Activated naive CD4-positive, alpha-beta T cell treated with anti-CD3 and anti-CD28 coated beads, Interleukin-2, amount 50 U/mL, for 72 hours (primary cell): ENCODE measurements around the gene C10orf67. TPM values are rescaled to one million over a fixed set of nuclear protein-coding genes. Genes with fewer than 3 reads are reported as not detected.

Experiments
- ATAC-seq, 2 donors: fragments of 150-1000 bp; cut with Tn5 transposase; 2 replicates each; pipeline ENCODE4 v1.10.0; 2021; ENCODE audit warnings: mild to moderate bottlenecking in 2 of 2, moderate library complexity in 2 of 2
- DNase-seq, 2 donors: peaks; one replicate each; pipeline ENCODE4 v3.0.0; 2021 to 2022; ENCODE audit warnings: low spot score in 2 of 2
- H3K27ac Mint-ChIP-seq, 2 donors: one replicate each; pipeline ENCODE4 v1.8.0; 2022; ENCODE audit warnings: mild to moderate bottlenecking in 2 of 2, mixed read lengths in 2 of 2
- H3K36me3 Mint-ChIP-seq, 2 donors: one replicate each; pipeline ENCODE4 v1.8.0; 2022; ENCODE audit warnings: mixed read lengths in 2 of 2
- H3K9me3 Mint-ChIP-seq, 2 donors: one replicate each; pipeline ENCODE4 v1.8.0; 2022; ENCODE audit warnings: mixed read lengths in 2 of 2
- total RNA-seq, 2 donors: library from RNA; stranded (reverse); gene quantifications; one replicate each; pipeline ENCODE4 v1.2.3, GENCODE V29; 2022

The C10orf67 gene
- total RNA-seq, 2 donors from 2014 or later, result 0.23 to 1.5 TPM

DNA sequence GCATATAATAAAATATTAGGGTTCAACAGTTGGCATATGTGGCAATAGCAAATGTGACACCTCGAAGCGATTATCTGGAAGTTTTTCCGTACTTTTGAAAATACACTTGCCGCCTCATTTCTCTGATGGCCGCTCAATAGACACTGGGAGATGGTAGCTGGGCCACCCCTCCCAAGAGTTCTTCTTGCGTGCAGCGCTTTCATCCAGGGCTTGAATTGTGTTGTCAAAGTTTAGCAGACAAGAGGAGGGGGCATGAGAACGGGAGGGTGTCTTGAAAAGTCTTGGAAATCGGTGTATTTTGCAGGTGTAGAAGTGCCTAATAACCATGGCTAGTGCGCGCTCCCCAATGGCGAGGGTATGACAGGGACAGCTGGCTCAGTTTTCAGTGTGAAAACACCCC, 144.0 kb downstream of the C10orf67 start:
- H3K9me3 Mint-ChIP-seq, result no peaks in the 10 kb centered on the region
- no peaks in the 10 kb centered on the region for H3K36me3 Mint-ChIP-seq
- DNase-seq (no peak), ATAC-seq (no peak)
- no peak overlapping the region for H3K27ac Mint-ChIP-seq

DNA sequence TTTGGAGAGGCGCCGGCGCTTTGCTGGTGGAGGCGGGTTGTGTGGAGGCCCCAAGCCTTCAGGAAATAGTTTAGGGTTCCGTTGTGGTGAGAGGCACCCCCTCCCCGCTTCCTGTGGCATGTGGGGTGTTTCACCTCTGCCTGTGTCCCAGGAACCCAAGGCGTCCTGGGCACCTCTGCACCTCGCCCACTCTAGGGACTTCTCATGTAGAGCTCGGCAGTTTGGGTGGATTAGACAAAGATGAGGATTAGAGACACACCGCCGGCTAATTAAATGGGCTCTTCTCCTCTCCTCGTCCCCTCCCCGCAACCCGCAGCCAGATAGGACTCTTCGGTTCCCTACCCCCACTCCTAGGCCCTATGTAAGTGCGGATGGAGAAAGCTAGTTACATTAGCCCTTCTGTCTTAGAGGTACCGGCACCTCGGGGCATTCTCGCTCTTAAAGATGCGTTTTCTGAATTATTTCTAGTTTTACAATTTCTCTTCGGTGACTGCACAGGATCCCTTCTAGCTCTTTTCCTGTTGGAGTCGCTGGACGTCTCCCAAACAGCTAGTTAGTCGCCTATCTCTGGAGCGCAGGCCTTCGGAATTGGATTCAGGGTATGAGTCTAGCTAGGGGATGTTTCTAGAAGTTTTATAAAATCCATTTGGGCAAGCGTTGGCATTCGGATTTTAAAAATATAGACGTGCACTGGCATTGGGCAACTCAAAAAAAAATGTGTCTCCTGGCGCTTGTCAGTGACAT, 144.7 kb downstream of the C10orf67 start:
- Mint-ChIP-seq H3K36me3 (no peaks in the 10 kb centered on the region), H3K9me3 (no peaks in the 10 kb centered on the region), H3K27ac (no peak overlapping the region)
- ATAC-seq, result no peak
- no peak for DNase-seq

DNA sequence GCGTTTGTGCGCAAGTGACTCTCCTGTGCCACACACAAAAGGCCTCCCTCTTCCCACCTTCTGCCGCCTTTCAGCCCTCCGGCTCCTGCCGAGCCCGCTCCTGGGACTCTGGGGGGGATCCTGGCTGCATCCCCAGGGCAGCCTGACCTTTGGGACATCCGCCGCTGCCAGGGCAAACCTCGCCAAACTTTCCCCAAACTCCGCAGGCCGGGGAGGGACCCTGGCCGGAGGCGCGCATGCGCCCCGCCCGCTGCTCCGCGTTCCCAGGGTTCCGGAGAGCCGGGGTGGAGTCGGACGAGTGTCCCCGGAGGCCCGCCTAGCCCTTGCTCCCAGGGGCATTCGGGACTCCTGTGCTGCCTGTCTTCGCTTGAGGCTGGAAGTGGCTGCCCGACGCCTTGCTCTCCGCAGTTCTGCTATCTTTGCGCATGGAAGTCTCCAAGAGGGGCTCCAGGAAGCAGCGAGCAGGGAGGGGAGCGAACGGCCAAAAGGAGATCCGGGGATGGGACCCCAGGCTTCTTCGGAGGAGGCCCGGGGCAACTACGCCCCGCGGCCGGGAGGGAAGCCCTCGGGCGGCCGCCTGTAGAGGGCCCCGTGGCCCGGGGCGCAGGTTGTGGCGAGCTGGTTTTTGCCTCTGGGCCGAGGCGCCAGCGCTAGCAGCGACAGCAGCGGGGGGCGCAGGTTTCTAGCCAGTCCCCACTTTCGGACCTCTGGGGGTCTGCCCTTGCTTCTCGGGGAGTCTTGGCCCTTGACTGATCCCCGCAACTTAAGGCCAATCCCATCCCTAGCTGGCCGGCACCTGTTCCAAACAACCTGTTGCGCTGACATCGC, 145.4 kb downstream of the C10orf67 start:
- Mint-ChIP-seq H3K36me3 (no peaks in the 10 kb centered on the region), H3K9me3 (no peaks in the 10 kb centered on the region), H3K27ac (no peak overlapping the region)
- ATAC-seq, result no peak
- DNase-seq, result no peak

DNA sequence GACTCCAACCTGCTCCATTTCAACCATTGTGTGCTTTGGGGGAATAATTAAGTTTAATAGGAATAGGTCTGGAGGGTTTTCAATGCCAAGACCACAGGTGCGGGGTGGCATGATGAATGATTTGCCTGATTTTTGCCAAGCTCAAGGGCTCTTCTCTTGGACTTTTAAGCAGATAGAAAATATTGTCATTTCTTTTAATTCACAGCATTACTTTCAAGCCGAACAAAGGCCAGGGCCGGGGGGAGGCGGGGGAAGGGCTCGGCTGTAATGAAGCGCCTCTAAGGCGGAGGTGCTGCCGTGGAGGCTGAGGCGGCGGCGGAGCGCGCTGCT, 146.0 kb downstream of the C10orf67 start:
- H3K9me3 Mint-ChIP-seq, result no peaks in the 10 kb centered on the region
- DNase-seq (no peak), ATAC-seq (no peak)
- no peaks in the 10 kb centered on the region for H3K36me3 Mint-ChIP-seq
- H3K27ac Mint-ChIP-seq, result no peak overlapping the region

DNA sequence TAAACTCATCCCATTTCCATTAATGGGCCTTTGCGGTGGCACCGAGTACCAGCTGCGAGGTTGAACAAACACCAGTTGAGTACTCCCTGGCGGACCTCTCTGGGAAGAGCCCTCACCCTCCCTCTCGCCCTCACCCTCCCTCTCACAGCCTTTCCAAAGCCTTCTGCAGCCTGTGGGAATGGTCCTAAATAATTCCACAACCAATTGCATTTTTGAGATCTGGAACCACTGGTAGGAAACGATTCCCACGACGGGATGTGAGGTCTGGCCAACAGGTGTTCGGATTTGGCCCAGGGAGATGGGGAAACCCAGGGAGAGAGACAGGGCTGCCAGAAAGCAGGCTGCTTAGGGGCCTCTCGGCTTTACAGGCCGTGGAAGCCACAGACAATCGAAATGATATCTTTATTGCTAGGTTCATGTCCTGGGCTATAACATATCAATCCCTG, 147.2 kb downstream of the C10orf67 start:
- no peaks in the 10 kb centered on the region for H3K9me3 Mint-ChIP-seq

DNA sequence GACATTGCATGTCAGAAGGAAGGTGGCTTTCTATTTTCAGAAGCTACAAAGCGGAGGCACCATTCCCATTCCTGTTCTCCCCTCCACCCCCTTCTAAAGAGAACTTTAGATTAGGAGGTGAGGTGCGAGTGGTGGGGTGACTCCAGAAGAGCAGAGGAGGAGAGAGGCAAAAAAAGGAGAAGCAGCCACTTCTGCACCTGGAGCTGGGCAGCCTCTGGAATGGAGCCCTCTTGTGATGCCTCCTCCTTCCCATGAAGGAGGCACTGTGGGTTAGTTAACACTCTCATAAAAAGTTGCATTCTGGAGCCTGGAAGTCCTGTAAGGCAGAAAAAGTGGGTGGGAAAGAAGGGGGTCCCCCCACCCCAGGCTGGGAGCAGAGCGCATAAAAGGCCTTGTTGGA, 147.7 kb downstream of the C10orf67 start:
- no peak for ATAC-seq

More for the DNA sequence above, 147.2 kb downstream of the C10orf67 start:
- Mint-ChIP-seq H3K27ac (no peak overlapping the region), H3K36me3 (no peaks in the 10 kb centered on the region)
- ATAC-seq (no peak), DNase-seq (no peak)

DNA sequence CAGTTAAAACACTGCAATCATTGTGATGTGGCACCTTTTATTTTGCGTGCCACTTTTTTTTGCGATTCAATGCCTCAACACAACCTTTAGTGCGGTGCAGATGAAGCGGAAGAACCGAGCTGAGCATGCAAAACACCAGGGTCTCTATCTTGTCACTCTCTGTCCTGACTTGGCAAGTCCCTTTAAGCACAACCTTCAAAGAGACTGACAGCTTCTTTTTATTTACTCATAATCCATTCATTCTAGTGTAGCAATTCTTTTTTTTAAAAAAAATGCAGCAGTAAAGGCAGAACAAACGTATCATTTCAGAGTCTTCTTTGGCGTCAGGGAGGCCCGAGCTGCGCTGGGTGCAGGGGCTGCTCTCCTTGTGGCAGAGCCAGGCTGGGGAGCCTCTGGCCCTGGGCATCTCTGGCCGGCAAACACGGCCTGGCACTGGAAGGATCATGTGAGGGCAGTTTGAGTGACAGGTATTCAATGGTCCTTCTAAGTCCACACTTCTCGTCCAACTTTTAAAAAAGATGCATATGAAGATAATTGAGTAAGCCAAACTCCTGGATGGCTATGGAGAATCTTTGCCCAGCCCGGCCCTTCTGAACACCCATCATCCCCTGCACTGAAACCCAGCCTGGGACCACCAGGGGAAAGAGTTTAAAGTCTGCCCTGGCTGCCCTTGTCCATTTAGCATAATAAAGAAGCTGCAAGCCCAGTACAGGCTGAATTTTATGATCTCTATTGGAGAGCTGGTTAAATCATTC, 148.6 kb downstream of the C10orf67 start:
- ATAC-seq (no peak), DNase-seq (no peak)
- Mint-ChIP-seq H3K27ac (peak overlapping the region in 1 of 2 donors; percentile 32), H3K36me3 (no peaks in the 10 kb centered on the region), H3K9me3 (no peaks in the 10 kb centered on the region)

More for the DNA sequence above, 147.7 kb downstream of the C10orf67 start:
- Mint-ChIP-seq H3K27ac (no peak overlapping the region), H3K36me3 (no peaks in the 10 kb centered on the region), H3K9me3 (no peaks in the 10 kb centered on the region)
- no peak for DNase-seq

DNA sequence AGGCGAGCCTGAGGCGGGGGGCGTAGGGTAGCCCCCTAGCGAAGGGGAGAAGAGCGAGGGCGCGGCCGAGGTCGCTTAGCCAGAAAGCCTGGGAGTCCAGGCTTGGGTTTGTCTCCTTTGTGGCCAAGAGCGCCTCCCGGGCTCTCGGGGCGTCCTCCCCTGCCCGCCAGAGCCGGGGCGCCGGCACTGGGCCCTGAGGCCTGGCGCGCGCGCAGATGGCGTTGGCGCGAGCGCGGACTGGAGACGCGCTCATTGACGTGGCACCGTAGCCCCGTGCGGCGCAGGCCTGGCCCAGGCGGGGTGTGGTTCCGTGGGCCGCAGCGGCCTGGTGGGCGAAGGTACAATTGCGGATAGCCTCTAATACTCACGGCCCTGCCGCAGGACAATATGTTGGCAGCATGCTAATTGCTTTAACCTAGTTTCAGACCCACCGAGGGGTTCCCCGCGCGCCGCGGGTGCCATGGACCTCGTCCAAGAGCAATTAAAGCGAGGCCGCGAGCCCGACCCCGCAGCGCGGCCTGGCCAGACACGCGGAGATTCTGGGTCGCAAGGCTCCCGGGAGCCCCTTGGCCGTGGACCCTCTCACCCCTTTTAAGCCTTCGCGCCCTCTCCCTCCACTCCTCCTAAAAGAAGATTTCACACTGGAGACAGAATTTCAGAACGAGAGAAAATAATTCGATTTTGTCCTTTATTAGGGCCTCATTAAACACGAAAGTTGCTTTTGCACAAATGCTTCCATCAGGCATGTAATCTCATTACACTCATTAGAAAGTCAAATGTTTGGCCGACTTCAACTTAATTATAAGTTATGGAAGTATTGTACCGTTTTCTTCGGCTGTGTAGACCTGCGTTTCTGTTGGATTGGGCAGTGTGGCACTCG, 149.4 kb downstream of the C10orf67 start:
- H3K36me3 Mint-ChIP-seq, result no peaks in the 10 kb centered on the region
- ATAC-seq, result no peak
- H3K27ac Mint-ChIP-seq, result peak overlapping the region in 1 of 2 donors; percentile 32
- no peak for DNase-seq
- no peaks in the 10 kb centered on the region for H3K9me3 Mint-ChIP-seq

DNA sequence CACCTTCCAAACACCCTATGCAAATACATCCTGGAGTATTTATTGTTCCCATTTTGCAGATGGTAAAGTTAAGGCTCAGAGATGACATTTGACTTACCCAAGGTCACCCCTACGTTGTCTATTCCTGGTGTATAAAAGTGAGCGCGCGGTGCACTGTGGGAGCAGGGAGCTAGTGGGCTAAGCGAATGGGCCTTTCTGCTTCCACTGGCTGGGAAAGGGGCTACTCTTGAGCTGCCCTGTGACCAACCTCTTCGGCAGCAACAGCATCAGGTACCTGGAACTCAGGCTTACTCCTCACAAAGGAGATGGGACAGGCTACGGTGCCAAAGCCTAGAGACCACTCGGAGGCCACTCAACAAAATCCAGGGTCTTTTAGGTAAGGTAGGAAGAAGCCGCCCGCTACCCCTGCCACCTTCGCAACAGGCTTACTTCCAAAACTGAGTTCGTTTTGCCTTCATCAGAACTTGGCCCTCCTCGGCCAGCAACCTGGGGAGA, 150.1 kb downstream of the C10orf67 start:
- Mint-ChIP-seq H3K27ac (no peak overlapping the region), H3K9me3 (no peaks in the 10 kb centered on the region), H3K36me3 (no peaks in the 10 kb centered on the region)
- ATAC-seq, result no peak
- DNase-seq, result no peak

DNA sequence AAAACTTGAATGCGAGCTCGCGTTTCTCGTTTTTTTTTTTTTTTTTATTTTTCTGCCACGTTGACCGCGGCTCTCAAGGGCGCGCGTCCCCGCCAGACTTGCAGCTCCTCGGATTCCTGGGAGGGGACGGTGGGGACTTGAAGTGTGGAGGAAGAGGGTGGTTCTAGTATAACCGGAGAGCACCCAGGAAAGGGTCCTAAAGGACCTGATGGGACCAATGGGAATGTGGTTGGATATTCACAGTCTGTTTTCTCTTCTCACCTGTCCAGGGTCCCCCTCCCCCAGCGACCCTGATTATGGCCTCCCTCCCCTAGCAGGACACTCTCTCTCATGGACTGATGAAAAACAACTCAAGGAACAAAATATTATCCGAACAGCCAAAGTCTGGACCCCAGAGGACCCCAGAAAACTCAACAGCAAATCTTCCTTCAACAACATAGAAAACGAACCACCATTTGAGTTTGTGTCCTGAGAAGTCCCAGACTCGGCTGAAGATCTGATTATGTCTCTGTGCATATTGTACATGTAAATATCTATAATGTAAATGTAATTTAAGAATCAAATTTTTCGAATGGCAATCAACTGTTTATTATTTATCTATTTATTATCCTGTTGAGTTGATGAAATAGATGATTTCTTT, 151.0 kb downstream of the C10orf67 start:
- Mint-ChIP-seq H3K9me3 (no peaks in the 10 kb centered on the region), H3K27ac (peak overlapping the region in 1 of 2 donors; percentile 39), H3K36me3 (no peaks in the 10 kb centered on the region)
- DNase-seq (no peak), ATAC-seq (no peak)

DNA sequence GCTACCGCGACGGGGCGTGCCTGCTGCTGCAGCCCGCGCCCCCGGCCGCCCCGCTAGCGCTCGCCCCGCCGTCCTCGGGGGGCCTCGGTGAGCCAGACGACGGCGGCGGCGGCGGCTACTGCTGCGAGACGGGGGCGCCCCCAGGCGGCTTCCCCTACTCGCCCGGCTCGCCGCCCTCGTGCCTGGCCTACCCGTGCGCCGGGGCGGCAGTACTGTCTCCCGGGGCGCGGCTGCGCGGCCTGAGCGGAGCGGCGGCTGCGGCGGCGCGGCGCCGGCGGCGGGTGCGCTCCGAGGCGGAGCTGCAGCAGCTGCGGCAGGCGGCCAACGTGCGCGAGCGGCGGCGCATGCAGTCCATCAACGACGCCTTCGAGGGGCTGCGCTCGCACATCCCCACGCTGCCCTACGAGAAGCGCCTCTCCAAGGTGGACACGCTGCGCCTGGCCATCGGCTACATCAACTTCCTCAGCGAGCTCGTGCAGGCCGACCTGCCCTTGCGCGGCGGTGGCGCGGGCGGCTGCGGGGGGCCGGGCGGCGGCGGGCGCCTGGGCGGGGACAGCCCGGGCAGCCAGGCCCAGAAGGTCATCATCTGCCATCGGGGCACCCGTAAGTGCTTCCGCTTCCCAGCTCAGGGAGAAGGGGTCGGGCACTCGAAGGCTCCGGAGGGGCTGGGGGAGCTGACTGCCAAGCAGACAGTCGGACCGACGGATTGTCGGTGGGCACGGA, 151.7 kb downstream of the C10orf67 start:
- Mint-ChIP-seq H3K27ac (no peak overlapping the region), H3K9me3 (no peaks in the 10 kb centered on the region), H3K36me3 (no peaks in the 10 kb centered on the region)
- DNase-seq (no peak), ATAC-seq (peak in 1 of 2 donors; percentile 53)

DNA sequence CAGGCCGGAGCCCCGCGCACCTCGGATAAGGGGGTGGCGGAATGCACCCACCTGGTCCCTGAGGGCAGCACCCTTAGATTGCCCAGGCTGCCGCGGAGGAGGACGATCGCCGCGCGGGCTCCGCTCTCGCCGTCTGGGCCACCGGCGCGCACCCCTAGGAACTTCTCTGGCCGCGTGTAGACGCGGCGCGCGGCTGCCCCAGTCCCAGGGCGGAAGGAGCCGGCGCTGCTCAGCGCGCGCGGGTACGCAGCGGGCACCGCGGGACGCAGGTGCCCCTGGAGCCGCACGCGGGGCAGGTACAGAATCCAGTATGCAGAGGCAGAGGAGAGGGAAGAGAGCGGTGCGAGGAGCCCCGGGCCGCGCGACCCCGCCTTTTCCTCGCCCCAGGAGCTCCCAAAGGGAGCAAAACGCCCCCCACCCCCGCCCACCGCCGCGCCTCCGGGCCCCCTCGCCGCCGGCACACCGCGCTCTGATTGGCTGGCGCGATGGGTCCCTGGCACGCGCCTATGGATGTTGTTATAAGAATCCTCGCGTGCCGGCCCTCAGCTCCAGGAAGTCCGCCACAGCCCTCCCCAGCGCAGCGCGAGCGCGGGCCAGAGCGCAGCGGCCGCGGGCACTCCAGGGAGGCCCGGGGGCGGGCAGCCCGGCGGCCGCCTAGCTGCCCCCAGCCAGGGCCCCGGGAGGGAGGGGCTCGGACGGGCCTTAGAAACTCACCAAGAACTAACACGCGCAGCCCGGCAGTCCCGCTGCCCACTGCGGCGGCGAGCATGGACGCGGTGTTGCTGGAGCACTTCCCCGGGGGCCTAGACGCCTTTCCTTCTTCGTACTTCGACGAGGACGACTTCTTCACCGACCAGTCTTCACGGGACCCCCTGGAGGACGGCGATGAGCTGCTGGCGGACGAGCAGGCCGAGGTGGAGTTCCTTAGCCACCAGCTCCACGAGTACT, 152.6 kb downstream of the C10orf67 start, which contains the start of gene PTF1A:
TSS of gene PTF1A (plus strand) at position 549 of the 948 bp plus-strand sequence. CDS start at position 768, 219 bp downstream.
- Mint-ChIP-seq H3K9me3 (no peaks in the 10 kb centered on the region), H3K36me3 (no peaks in the 10 kb centered on the region), H3K27ac (no peak within 1 kb of the TSS)
- ATAC-seq, result no peak
- DNase-seq, result no peak

DNA sequence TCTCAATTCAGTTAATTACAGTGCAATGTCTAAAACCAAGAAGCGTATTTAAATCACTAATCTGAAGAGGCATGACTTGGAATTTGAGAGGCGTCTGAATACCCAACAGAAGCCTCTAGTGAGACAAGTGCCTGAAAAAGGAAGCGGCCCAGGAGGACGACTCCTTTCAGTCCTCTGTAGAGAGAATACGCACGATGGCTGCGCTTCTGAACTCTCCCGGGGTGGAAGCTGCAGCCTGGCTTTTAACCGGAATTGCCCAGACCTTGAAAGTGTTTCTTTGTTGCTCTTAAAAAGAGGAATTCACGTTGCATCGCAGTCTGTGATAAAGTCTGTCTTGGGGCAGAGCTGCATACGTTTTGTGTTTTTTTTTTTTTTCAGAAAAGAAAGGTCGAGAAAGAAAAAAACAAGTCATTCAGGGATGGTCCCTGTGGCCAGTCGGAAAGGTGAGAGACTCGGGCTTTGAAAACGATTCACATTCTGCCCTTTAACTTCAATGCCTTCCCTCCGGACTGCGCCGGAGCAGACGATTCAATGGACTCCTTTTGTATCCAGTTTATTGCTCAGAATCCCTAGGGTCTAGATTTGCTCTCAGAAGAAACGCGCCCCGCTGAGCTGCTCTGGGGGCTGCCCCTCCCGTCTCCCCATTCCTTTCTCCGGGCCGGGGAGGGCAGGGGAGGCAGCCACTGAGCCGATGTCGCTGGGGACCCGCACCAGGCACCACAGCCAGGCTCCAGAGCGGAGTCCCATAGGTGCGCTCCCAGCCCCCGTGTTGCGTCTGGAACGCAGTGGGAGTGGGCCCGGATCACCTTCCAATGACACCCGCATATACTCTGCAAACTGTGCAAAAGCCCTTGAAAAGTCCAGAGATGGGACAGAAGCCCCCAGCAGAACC, 153.5 kb downstream of the C10orf67 start:
- no peak for ATAC-seq
- Mint-ChIP-seq H3K9me3 (no peaks in the 10 kb centered on the region), H3K27ac (peak overlapping the region in 1 of 2 donors; percentile 12), H3K36me3 (no peaks in the 10 kb centered on the region)
- no peak for DNase-seq
